ENCODE results near the gene RSPH1. TPM values are rescaled to one million over a fixed set of nuclear protein-coding genes. Genes with fewer than 3 reads are reported as not detected.

Gene RSPH1
- total RNA-seq, 2 experiments from 2014 or later: not detected

GRCh38 chr21:42455754-42456440, 40.1 kb downstream of the RSPH1 start:
- ChIA-PET POLR2A (interaction anchor here (0.6 to 2.0 kb wide), 3 partner anchors 61 to 221 kb away, joined by 3 to 6 read pairs (median 3); no protein-coding TSS in a partner anchor), CTCF (interaction anchor here (0.6 to 1.6 kb wide), 7 partner anchors 11 to 146 kb away, joined by 3 to 6 read pairs (median 3); partner anchors contain the start of gene SLC37A1)
- no peaks in the 10 kb centered on the region for H3K36me3 Mint-ChIP-seq (ENCODE audit: low read depth)
- H3K4me1 Mint-ChIP-seq (ENCODE audit: low read depth): peaks cover 34% of the 10 kb centered on the region
- TF ChIP-seq CTCF (IDR thresholded peaks at IDR 0.05): no peak
- no peaks in the 10 kb centered on the region for H3K9me3 Mint-ChIP-seq
- intact Hi-C loops (cut with micrococcal nuclease): no loop called here
- ATAC-seq: no peak
- no peak for DNase-seq
- H3K27ac Mint-ChIP-seq: no peak overlapping the region
- no peak overlapping the region for H3K4me3 Mint-ChIP-seq
- H3K27me3 Mint-ChIP-seq: no peaks in the 10 kb centered on the region

- Mint-ChIP-seq H3K4me1 (ENCODE audit: low read depth) (peaks cover 33% of the 10 kb centered on the region), H3K4me3 (no peak overlapping the region), H3K27me3 (no peaks in the 10 kb centered on the region), H3K27ac (peak overlapping the region; percentile 23), H3K9me3 (no peaks in the 10 kb centered on the region), H3K36me3 (ENCODE audit: low read depth) (no peaks in the 10 kb centered on the region)
- DNase-seq (no peak), ATAC-seq (no peak)
- POLR2A ChIA-PET: interaction anchor here (0.9 to 2.0 kb wide), 3 partner anchors 61 to 145 kb away, joined by 3 to 6 read pairs (median 4); no protein-coding TSS in a partner anchor
- TF ChIP-seq CTCF (IDR thresholded peaks at IDR 0.05): no peak
- intact Hi-C loops (cut with micrococcal nuclease): no loop called here
- CTCF ChIA-PET: interaction anchor here (0.8 kb wide), 1 partner anchor 291 kb away, joined by 3 read pairs; no protein-coding TSS in a partner anchor
Measured at GRCh38 chr21:42455196-42455595, 40.8 kb downstream of the RSPH1 start.

GRCh38 chr21:42454786-42455185, 41.2 kb downstream of the RSPH1 start:
- H3K27ac Mint-ChIP-seq: no peak overlapping the region
- no peaks in the 10 kb centered on the region for H3K27me3 Mint-ChIP-seq
- H3K36me3 Mint-ChIP-seq (ENCODE audit: low read depth): no peaks in the 10 kb centered on the region
- ATAC-seq (no peak), DNase-seq (no peak)
- TF ChIP-seq CTCF (IDR thresholded peaks at IDR 0.05): no peak
- no peak overlapping the region for H3K4me3 Mint-ChIP-seq
- H3K9me3 Mint-ChIP-seq: no peaks in the 10 kb centered on the region
- CTCF ChIA-PET: interaction anchor here (0.8 kb wide), 1 partner anchor 290 kb away, joined by 3 read pairs; no protein-coding TSS in a partner anchor
- peaks cover 35% of the 10 kb centered on the region for H3K4me1 Mint-ChIP-seq (ENCODE audit: low read depth)
- POLR2A ChIA-PET: interaction anchor here (0.9 to 2.0 kb wide), 3 partner anchors 61 to 145 kb away, joined by 3 to 6 read pairs (median 4); no protein-coding TSS in a partner anchor
- intact Hi-C loops (cut with micrococcal nuclease): no loop called here

- ChIA-PET POLR2A (interaction anchor here (0.9 to 1.1 kb wide), 2 partner anchors 60 to 62 kb away, joined by 3 to 4 read pairs; no protein-coding TSS in a partner anchor), CTCF (interaction anchor here (1.2 kb wide), 1 partner anchor 117 kb away, joined by 3 read pairs; no protein-coding TSS in a partner anchor)
- ATAC-seq: no peak
- Mint-ChIP-seq H3K27ac (no peak overlapping the region), H3K9me3 (no peaks in the 10 kb centered on the region), H3K27me3 (no peaks in the 10 kb centered on the region), H3K4me3 (no peak overlapping the region), H3K36me3 (ENCODE audit: low read depth) (no peaks in the 10 kb centered on the region), H3K4me1 (ENCODE audit: low read depth) (peaks cover 41% of the 10 kb centered on the region)
- no peak for DNase-seq
- TF ChIP-seq CTCF (IDR thresholded peaks at IDR 0.05): no peak
- intact Hi-C loops (cut with micrococcal nuclease): no loop called here
Measured at GRCh38 chr21:42453986-42454570, 41.9 kb downstream of the RSPH1 start.

Measured in activated CD8-positive, alpha-beta T cell treated with anti-CD3 and anti-CD28 coated beads for 36 hours (primary cell).